CD1c-positive myeloid dendritic cell (primary cell): ENCODE data around the gene IGSF5.

Source experiments
- DNase-seq: peaks from one replicate; pipeline ENCODE4 v3.0.0-alpha.2; 2016; ENCODE audit errors: extremely low spot score

The IGSF5 gene

GRCh38 chr21:39822042-39822441, 77.1 kb downstream of the IGSF5 start:
- no peak for DNase-seq

DNA sequence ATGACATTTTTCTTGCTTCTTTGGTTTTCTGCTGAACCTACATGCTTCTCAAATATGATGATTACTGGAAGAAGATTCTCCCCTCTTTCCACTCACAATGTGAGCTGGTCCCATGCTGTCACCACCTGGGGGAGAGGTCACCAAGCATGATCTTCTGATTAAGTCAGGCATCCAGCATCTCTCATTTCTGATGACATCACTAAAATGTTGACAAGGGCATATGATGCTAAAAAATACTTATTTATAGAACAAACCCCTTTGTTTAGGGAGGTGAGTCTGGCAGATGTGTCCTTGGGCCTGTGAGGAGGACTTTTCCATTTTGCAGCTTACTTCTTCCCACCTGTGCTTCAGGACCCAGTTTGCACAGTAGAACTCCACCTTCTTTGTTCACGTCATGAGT, 80.3 kb downstream of the IGSF5 start:
- DNase-seq: no peak

- DNase-seq: no peak
Observed at GRCh38 chr21:39834543-39834942, 89.6 kb downstream of the IGSF5 start.

GRCh38 chr21:39837861-39838359, 92.9 kb downstream of the IGSF5 start:
- DNase-seq: no peak

DNA sequence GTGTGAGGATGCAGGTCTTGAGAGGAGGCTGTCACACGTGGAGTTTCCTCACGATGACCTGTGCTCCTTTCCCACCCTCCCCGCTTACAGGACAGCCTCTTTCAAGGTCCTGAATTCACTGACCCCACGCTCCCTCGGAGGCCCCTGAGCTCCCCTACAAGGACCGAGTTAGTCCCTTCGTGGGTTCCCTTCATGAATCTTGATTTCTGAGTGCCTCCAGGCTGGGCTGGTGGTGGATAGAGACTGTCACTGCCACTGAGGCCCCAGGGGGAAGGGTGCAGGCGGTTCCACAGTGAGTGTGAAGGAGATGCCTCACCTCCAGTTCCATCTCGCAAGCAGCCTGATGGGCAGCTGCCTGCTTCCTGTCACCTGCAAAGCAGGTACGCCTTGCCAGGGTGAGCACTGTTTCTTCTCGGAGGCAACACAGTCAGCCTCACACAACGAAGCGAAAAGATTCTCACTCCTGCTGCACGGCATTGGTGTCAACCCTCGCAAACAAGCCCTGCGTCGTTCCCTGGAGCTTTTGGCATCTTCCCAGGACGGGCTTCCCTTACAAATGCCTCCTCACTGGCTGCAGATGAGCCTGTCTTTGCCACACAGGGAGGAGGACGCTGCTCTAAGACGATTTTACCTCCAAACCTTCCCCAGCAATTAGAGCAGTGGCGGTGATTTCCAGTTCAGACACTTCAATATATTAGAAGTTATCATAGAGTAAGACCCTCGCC, 95.6 kb downstream of the IGSF5 start:
- DNase-seq: no peak

- no peak for DNase-seq
Observed at GRCh38 chr21:39842741-39843459, 97.9 kb downstream of the IGSF5 start.

- no peak for DNase-seq
Observed at GRCh38 chr21:39843483-39843882, 98.5 kb downstream of the IGSF5 start.

DNA sequence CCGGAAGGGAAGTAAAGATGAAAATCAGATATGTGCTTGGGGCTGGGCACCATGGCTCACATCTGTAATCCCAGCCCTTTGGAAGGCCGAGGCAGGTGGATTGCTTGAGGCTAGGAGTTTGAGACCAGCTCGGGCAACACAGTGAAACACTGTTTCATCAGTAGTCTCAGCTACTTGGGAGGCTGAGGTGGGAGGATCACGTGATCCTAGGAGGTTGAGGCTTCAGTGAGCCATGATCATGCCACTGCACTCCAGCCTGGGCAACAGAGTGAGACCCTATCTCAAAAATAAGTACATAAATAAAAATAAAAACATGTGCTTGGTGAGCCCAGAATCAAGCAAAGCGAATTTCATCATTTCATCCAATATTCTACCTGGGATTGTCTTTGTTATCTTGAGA, 98.9 kb downstream of the IGSF5 start:
- no peak for DNase-seq

DNA sequence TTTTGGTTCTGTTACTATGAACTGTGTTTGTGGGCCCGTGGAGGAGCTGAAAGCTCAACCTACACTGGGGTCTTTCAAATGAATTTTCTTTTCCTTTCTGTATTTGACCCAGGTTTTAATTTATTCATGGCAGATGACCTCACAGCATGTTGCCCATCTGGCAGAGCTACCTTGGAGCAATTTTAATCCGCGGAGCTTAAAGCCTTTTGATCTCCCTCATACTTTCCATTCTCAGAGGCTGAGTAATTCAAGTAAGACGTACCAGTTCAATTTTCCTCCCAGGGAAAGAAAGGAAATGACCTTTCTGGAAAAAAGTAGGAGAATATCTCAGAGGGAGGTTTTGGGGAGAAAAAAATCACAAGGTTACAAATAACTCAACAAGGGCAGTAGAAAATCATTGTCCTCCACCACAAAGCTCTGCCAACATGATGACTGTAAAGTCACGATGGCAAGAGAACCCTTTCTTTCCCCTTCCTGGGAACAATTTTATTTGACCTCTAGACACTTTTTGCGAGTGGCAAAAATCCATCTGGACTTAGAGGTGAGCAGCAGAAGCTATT, 100.7 kb downstream of the IGSF5 start:
- DNase-seq: no peak

DNA sequence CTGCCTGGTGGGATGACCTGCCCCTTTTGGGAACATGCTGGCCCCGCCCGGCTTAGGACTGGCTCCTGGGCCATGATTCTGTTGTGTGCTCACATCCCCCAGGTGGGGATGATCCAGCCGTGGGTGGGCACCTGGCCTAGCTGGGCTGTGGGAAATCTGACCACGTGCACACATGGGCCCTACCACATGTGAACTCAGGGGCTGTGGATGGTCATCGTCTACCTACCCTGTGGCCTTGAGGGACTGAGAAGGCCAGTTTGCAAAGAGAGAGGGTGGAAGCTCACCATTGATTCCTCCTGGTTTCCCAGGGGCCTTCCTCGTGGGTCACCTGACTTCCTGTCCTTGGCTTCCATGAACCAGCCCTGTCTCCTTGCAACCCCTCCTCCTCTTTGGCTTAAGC, 102.9 kb downstream of the IGSF5 start:
- DNase-seq: no peak

DNA sequence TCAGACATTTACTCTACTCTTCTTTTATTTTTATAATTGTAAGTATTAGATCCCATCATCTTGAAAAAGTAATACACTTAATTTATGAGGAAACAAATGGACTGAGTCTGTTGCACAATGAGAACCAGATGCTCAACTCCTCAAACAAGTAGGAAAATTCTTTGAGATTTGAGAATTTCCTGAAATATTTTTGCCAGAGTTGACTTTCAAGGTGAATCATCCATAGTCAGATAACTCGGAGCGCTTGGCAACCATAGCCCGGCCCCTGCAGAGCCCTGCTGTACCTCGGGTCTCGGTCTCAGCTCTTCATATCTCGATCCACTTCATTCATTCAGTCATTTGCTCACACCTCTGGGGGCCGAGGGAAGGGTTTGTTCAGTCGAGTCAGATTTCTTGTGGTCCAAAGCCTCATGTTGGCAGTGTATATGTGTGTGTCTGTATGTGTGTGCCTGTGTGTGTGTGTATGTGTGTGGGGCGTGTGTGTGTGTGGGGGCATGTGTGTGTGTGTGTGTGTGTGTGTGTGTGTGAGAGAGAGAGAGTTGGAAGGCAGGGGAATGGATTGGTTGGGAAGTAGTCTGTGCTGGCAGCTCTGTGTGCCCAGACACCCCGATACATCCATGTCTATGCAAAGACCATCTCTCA, 104.2 kb downstream of the IGSF5 start:
- DNase-seq: no peak

DNA sequence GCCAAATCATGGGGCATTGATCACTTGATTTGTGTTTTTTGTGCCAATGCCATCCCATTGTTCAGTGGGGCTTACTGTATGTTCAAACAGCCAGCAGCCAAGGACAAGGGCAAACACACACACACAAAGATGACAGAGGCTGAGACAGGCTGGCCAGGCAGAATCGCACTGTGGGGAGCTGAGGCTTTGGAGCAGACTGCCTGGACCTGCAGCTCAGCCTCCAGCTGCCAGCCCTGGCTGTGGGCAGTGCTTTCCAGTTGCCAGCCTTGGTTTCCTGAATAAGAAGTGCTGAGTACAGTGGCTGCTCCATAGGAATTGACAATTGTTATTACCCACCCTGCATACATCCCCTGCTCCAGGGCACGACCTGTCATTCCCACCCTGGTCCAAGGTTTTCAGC, 105.3 kb downstream of the IGSF5 start:
- DNase-seq: no peak

DNA sequence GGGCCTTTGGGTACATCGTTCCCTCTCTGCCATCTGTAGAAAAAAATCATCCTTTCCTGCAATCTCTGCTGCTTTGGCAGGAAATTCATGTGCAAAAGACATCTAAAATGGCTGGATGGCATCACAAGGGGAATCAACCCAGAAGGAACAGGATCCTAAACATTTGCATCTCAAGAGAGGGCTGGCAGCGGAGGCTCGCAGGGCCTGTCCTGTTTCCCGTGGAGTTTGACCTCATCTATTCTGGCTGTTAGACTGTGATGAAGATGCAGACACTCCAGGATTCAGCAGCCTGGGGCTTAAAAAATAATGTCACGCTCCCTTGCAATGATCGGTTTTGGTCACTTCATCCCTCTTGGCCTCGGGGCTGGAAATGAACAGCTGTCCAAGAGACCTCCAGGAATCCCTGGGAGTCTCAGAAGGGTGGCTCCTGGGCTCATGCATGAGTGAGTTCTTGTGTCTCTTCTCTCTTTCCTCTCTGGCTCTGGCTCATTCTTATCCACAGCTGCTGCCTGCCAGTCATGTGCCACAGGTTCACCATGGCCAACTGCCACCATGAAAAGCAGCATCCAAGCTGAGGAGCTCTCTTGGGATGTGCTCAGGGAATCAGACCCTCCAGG, 106.1 kb downstream of the IGSF5 start:
- DNase-seq: no peak
